ENCODE results near the gene CLCC1.
"Not testable (repeated sequence)": the region's sequence is repeated elsewhere in the genome, so short reads cannot be mapped to it uniquely, and the experiment has no call there.

CLCC1 gene

GRCh38 chr1:108963052-108963686 is at the start of gene CLCC1:
TSS of gene CLCC1 (minus strand) at chr1:108963484. CDS start at chr1:108950437, 13,047 bp downstream.
- Mint-ChIP-seq H3K27me3 (no peaks in the 10 kb centered on the region), H3K4me3 (peak within 1 kb of the TSS; percentile 93), H3K27ac (peak within 1 kb of the TSS; percentile 96), H3K4me1 (peaks cover 24% of the 10 kb centered on the region), H3K9me3 (no peaks in the 10 kb centered on the region), H3K36me3 (peaks cover 18% of the 10 kb centered on the region)
- peak; percentile 98 for ATAC-seq

- Mint-ChIP-seq H3K4me3 (no peak overlapping the region), H3K4me1 (no peaks in the 10 kb centered on the region), H3K27me3 (no peaks in the 10 kb centered on the region), H3K36me3 (peaks cover 26% of the 10 kb centered on the region), H3K27ac (no peak overlapping the region), H3K9me3 (peaks cover 3% of the 10 kb centered on the region)
- no peak for ATAC-seq
These were observed 48.1 kb upstream of the CLCC1 start for GRCh38 chr1:109011335-109011734.

GRCh38 chr1:108996622-108997021 is 33.3 kb upstream of the CLCC1 start:
- H3K27ac Mint-ChIP-seq, H3K4me3 Mint-ChIP-seq, H3K4me1 Mint-ChIP-seq, H3K9me3 Mint-ChIP-seq, H3K27me3 Mint-ChIP-seq: not testable (repeated sequence)
- peak; percentile 27 for ATAC-seq
- H3K36me3 Mint-ChIP-seq = peaks cover 62% of the 10 kb centered on the region

GRCh38 chr1:108983114-108983513 is 19.8 kb upstream of the CLCC1 start:
- Mint-ChIP-seq H3K36me3 (peaks cover 40% of the 10 kb centered on the region), H3K4me1 (no peaks in the 10 kb centered on the region), H3K27ac (no peak overlapping the region), H3K9me3 (no peaks in the 10 kb centered on the region), H3K4me3 (no peak overlapping the region), H3K27me3 (no peaks in the 10 kb centered on the region)
- ATAC-seq = no peak

- no peak overlapping the region for H3K4me3 Mint-ChIP-seq
- no peak for ATAC-seq
- H3K27me3 Mint-ChIP-seq = no peaks in the 10 kb centered on the region
- H3K27ac Mint-ChIP-seq = no peak overlapping the region
- H3K4me1 Mint-ChIP-seq = no peaks in the 10 kb centered on the region
- H3K9me3 Mint-ChIP-seq = no peaks in the 10 kb centered on the region
- H3K36me3 Mint-ChIP-seq = peaks cover 58% of the 10 kb centered on the region
These were observed 13.4 kb upstream of the CLCC1 start for GRCh38 chr1:108976658-108977057.

- no peaks in the 10 kb centered on the region for H3K4me1 Mint-ChIP-seq
- H3K36me3 Mint-ChIP-seq = peaks cover 43% of the 10 kb centered on the region
- no peak for ATAC-seq
- no peaks in the 10 kb centered on the region for H3K9me3 Mint-ChIP-seq
- no peak overlapping the region for H3K4me3 Mint-ChIP-seq
- no peak overlapping the region for H3K27ac Mint-ChIP-seq
- no peaks in the 10 kb centered on the region for H3K27me3 Mint-ChIP-seq
These were observed 9.7 kb upstream of the CLCC1 start for GRCh38 chr1:108972951-108973350.

- ATAC-seq = no peak
- Mint-ChIP-seq H3K4me3 (no peak overlapping the region), H3K36me3 (peaks cover 28% of the 10 kb centered on the region), H3K27ac (no peak overlapping the region), H3K9me3 (no peaks in the 10 kb centered on the region), H3K27me3 (no peaks in the 10 kb centered on the region), H3K4me1 (no peaks in the 10 kb centered on the region)
These were observed 6.1 kb upstream of the CLCC1 start for GRCh38 chr1:108969346-108969745.

- peaks cover 28% of the 10 kb centered on the region for H3K4me1 Mint-ChIP-seq
These were observed 618 bp downstream of the CLCC1 start for GRCh38 chr1:108962681-108963051.

GRCh38 chr1:108961752-108962486 is 1.4 kb downstream of the CLCC1 start:
- no peak for ATAC-seq
- Mint-ChIP-seq H3K36me3 (peaks cover 26% of the 10 kb centered on the region), H3K4me3 (peak overlapping the region; percentile 93), H3K4me1 (peaks cover 34% of the 10 kb centered on the region), H3K9me3 (no peaks in the 10 kb centered on the region), H3K27ac (peak overlapping the region; percentile 96), H3K27me3 (no peaks in the 10 kb centered on the region)

More at GRCh38 chr1:108962681-108963051, 618 bp downstream of the CLCC1 start:
- peak; percentile 38 for ATAC-seq
- no peaks in the 10 kb centered on the region for H3K9me3 Mint-ChIP-seq
- peak overlapping the region; percentile 96 for H3K27ac Mint-ChIP-seq
- peak overlapping the region; percentile 93 for H3K4me3 Mint-ChIP-seq
- H3K36me3 Mint-ChIP-seq = peaks cover 22% of the 10 kb centered on the region
- no peaks in the 10 kb centered on the region for H3K27me3 Mint-ChIP-seq

- no peaks in the 10 kb centered on the region for H3K9me3 Mint-ChIP-seq
- no peak overlapping the region for H3K4me3 Mint-ChIP-seq
- no peak for ATAC-seq
- H3K4me1 Mint-ChIP-seq = peaks cover 40% of the 10 kb centered on the region
- peaks cover 33% of the 10 kb centered on the region for H3K36me3 Mint-ChIP-seq
- H3K27ac Mint-ChIP-seq = no peak overlapping the region
- H3K27me3 Mint-ChIP-seq = no peaks in the 10 kb centered on the region
These were observed 2.1 kb downstream of the CLCC1 start for GRCh38 chr1:108961198-108961597.

GRCh38 chr1:108960719-108961118 is 2.6 kb downstream of the CLCC1 start:
- ATAC-seq = no peak
- Mint-ChIP-seq H3K9me3 (no peaks in the 10 kb centered on the region), H3K4me1 (peaks cover 45% of the 10 kb centered on the region), H3K36me3 (peaks cover 38% of the 10 kb centered on the region), H3K4me3 (no peak overlapping the region), H3K27ac (no peak overlapping the region), H3K27me3 (no peaks in the 10 kb centered on the region)

GRCh38 chr1:108957888-108958287 is 5.4 kb downstream of the CLCC1 start:
- Mint-ChIP-seq H3K4me1 (peaks cover 54% of the 10 kb centered on the region), H3K27me3 (no peaks in the 10 kb centered on the region), H3K36me3 (peaks cover 61% of the 10 kb centered on the region), H3K27ac (no peak overlapping the region), H3K4me3 (no peak overlapping the region), H3K9me3 (no peaks in the 10 kb centered on the region)
- no peak for ATAC-seq

- H3K36me3 Mint-ChIP-seq = peaks cover 61% of the 10 kb centered on the region
- no peaks in the 10 kb centered on the region for H3K27me3 Mint-ChIP-seq
- no peak overlapping the region for H3K4me3 Mint-ChIP-seq
- peaks cover 43% of the 10 kb centered on the region for H3K4me1 Mint-ChIP-seq
- no peak for ATAC-seq
- no peaks in the 10 kb centered on the region for H3K9me3 Mint-ChIP-seq
- H3K27ac Mint-ChIP-seq = no peak overlapping the region
These were observed 7.4 kb downstream of the CLCC1 start for GRCh38 chr1:108955881-108956280.

- peaks cover 35% of the 10 kb centered on the region for H3K4me1 Mint-ChIP-seq
- no peak for ATAC-seq
- H3K36me3 Mint-ChIP-seq = peaks cover 56% of the 10 kb centered on the region
- no peak overlapping the region for H3K4me3 Mint-ChIP-seq
- H3K9me3 Mint-ChIP-seq = no peaks in the 10 kb centered on the region
- H3K27me3 Mint-ChIP-seq = no peaks in the 10 kb centered on the region
- H3K27ac Mint-ChIP-seq = no peak overlapping the region
These were observed 8.2 kb downstream of the CLCC1 start for GRCh38 chr1:108955111-108955510.

GRCh38 chr1:108953452-108953851 is 9.8 kb downstream of the CLCC1 start:
- Mint-ChIP-seq H3K27me3 (no peaks in the 10 kb centered on the region), H3K4me3 (no peak overlapping the region), H3K9me3 (no peaks in the 10 kb centered on the region), H3K27ac (no peak overlapping the region), H3K4me1 (peaks cover 39% of the 10 kb centered on the region), H3K36me3 (peaks cover 52% of the 10 kb centered on the region)
- no peak for ATAC-seq

GRCh38 chr1:108951242-108951641 is 12.0 kb downstream of the CLCC1 start:
- peaks cover 53% of the 10 kb centered on the region for H3K36me3 Mint-ChIP-seq
- H3K4me3 Mint-ChIP-seq = no peak overlapping the region
- H3K27me3 Mint-ChIP-seq = no peaks in the 10 kb centered on the region
- H3K4me1 Mint-ChIP-seq = peaks cover 32% of the 10 kb centered on the region
- no peaks in the 10 kb centered on the region for H3K9me3 Mint-ChIP-seq
- H3K27ac Mint-ChIP-seq = no peak overlapping the region
- no peak for ATAC-seq

All from stimulated activated memory B cell treated with anti-CD40 and anti-IgM and Interleukin-4, amounts not matched to agents 10 μg/mL and 1 μg/mL and 100 μg/mL, for 72 hours (primary cell).